WTC11 (cell line): Measurements from ENCODE around the gene PHC2. TPM values are rescaled to one million over a fixed set of nuclear protein-coding genes. Genes with fewer than 3 reads are reported as not detected.

Experiments used
- ATAC-seq: fragments of 200-7000 bp; cut with Tn5 transposase; 2 replicates; pipeline ENCODE4 v1.10.0; 2021; ENCODE audit warnings: mild to moderate bottlenecking, moderate library complexity
- CTCF ChIA-PET: fragments of 300-600 bp; sonication (Branson Sonifier 250); formaldehyde crosslinking; loops from one replicate; lab custom pipeline; 2021; ENCODE audit warnings: antibody characterized with exemption; lab: Charles Lee
- POLR2A ChIA-PET: fragments of 350-600 bp; sonication (Branson Sonifier 250); formaldehyde crosslinking; loops from one replicate; lab custom pipeline; 2021; ENCODE audit warnings: antibody characterized with exemption; lab: Charles Lee
- DNase-seq: peaks from one replicate; pipeline ENCODE4 v3.0.0; 2021; ENCODE audit warnings: low spot score
- H3K27ac Mint-ChIP-seq: 2 replicates; pipeline ENCODE4 v1.8.0; 2021; ENCODE audit warnings: mixed read lengths
- H3K27me3 Mint-ChIP-seq: 2 replicates; pipeline ENCODE4 v1.8.0; 2021; ENCODE audit warnings: low read depth, mild to moderate bottlenecking, moderate library complexity, mixed read lengths
- H3K36me3 Mint-ChIP-seq: 2 replicates; pipeline ENCODE4 v1.8.0; 2021; ENCODE audit warnings: mixed read lengths
- H3K4me1 Mint-ChIP-seq: 2 replicates; pipeline ENCODE4 v1.8.0; 2022; ENCODE audit warnings: mixed read lengths
- H3K4me3 Mint-ChIP-seq: 2 replicates; pipeline ENCODE4 v1.8.0; 2021; ENCODE audit warnings: mild to moderate bottlenecking, moderate library complexity, mixed read lengths
- H3K9me3 Mint-ChIP-seq: 2 replicates; pipeline ENCODE4 v1.8.0; 2021; ENCODE audit warnings: mixed read lengths
- AFF4 ChIP-seq: sonication (generic); formaldehyde crosslinking; IDR thresholded peaks from 2 replicates; pipeline ENCODE4 v1.8.1; 2023; ENCODE audit warnings: mild to moderate bottlenecking, missing genetic modification reagents, borderline replicate concordance
- ARID4B ChIP-seq: sonication (generic); formaldehyde crosslinking; IDR thresholded peaks from 2 replicates; pipeline ENCODE4 v1.8.0; 2023; ENCODE audit warnings: missing genetic modification reagents, mild to moderate bottlenecking, borderline replicate concordance
- ATF2 ChIP-seq: sonication (generic); formaldehyde crosslinking; IDR thresholded peaks from 2 replicates; pipeline ENCODE4 v1.8.1; 2022; ENCODE audit warnings: low read depth, missing genetic modification reagents, borderline replicate concordance
- ATF3 ChIP-seq: sonication (generic); formaldehyde crosslinking; conservative IDR thresholded peaks from 2 replicates; pipeline ENCODE4 v1.8.1; 2022; ENCODE audit warnings: mild to moderate bottlenecking, missing genetic modification reagents
- CREB1 ChIP-seq: sonication (generic); formaldehyde crosslinking; IDR thresholded peaks from 2 replicates; pipeline ENCODE4 v1.8.0; 2023; ENCODE audit warnings: mild to moderate bottlenecking, missing genetic modification reagents
- ELF4 ChIP-seq: sonication (generic); formaldehyde crosslinking; IDR thresholded peaks from 2 replicates; pipeline ENCODE4 v1.8.1; 2022; ENCODE audit warnings: low read depth, mild to moderate bottlenecking, moderate library complexity, missing genetic modification reagents
- JAZF1 ChIP-seq: fragments of 250-450 bp; sonication (Bioruptor Pico); IDR thresholded peaks from 2 replicates; pipeline ENCODE4 v1.9.0; 2021; ENCODE audit warnings: moderate library complexity, mild to moderate bottlenecking, inconsistent platforms
- MXD4 ChIP-seq: fragments of 250-450 bp; sonication (Bioruptor Pico); IDR thresholded peaks from 2 replicates; pipeline ENCODE4 v1.8.0; 2021; ENCODE audit warnings: mild to moderate bottlenecking, moderate library complexity, borderline replicate concordance
- NR1H2 ChIP-seq: sonication (generic); formaldehyde crosslinking; IDR thresholded peaks from 2 replicates; pipeline ENCODE4 v1.9.0; 2021; ENCODE audit warnings: mild to moderate bottlenecking, moderate library complexity, missing genetic modification reagents
- NR3C1 ChIP-seq: sonication (generic); formaldehyde crosslinking; conservative IDR thresholded peaks from 2 replicates; pipeline ENCODE4 v1.8.1; 2023; ENCODE audit warnings: low read depth, mild to moderate bottlenecking, missing genetic modification reagents
- PRRX2 ChIP-seq: fragments of 250-450 bp; sonication (Bioruptor Pico); IDR thresholded peaks from 2 replicates; pipeline ENCODE4 v1.8.0; 2021; ENCODE audit warnings: mild to moderate bottlenecking
- SP1 ChIP-seq: sonication (generic); formaldehyde crosslinking; conservative IDR thresholded peaks from 2 replicates; pipeline ENCODE4 v1.8.1; 2022; ENCODE audit warnings: missing genetic modification reagents
- TCF7 ChIP-seq: sonication (generic); formaldehyde crosslinking; IDR thresholded peaks from 2 replicates; pipeline ENCODE4 v1.8.0; 2022; ENCODE audit warnings: mild to moderate bottlenecking, low read depth, missing genetic modification reagents, moderate library complexity
- TEAD1 ChIP-seq: sonication (generic); formaldehyde crosslinking; IDR thresholded peaks from 2 replicates; pipeline ENCODE4 v1.8.0; 2022; ENCODE audit warnings: mild to moderate bottlenecking, missing genetic modification reagents
- ZMAT4 ChIP-seq: fragments of 250-450 bp; sonication (Bioruptor Pico); IDR thresholded peaks from 2 replicates; pipeline ENCODE4 v1.9.0; 2021; ENCODE audit warnings: mild to moderate bottlenecking
- ZNF138 ChIP-seq: sonication (generic); formaldehyde crosslinking; conservative IDR thresholded peaks from 2 replicates; pipeline ENCODE4 v1.8.1; 2022; ENCODE audit warnings: mild to moderate bottlenecking, moderate library complexity, missing genetic modification reagents
- ZNF317 ChIP-seq: sonication (generic); formaldehyde crosslinking; IDR thresholded peaks from 2 replicates; pipeline ENCODE4 v1.8.1; 2023; ENCODE audit warnings: low read depth, mild to moderate bottlenecking, moderate library complexity, missing genetic modification reagents, borderline replicate concordance
- total RNA-seq: library from RNA; stranded (reverse); gene quantifications from 3 replicates; pipeline ENCODE4 v1.2.3, GENCODE V29; 2021

PHC2 gene
- total RNA-seq, 1 experiment from 2014 or later, result 7.0 TPM

GRCh38 chr1:33307494-33307864 is 123.4 kb downstream of the PHC2 start (continued):
- no peak for TF ChIP-seq AFF4

GRCh38 chr1:33306653-33307493 is 124.0 kb downstream of the PHC2 start:
- H3K4me3 Mint-ChIP-seq, result peak overlapping the region; percentile 55
- H3K27me3 Mint-ChIP-seq, result peaks cover 58% of the 10 kb centered on the region
- H3K4me1 Mint-ChIP-seq, result peaks cover 3% of the 10 kb centered on the region; the same call in 1 of the 2 replicates
- POLR2A ChIA-PET, result no interaction called here
- DNase-seq (peak; percentile 40), ATAC-seq (peak; percentile 73)
- H3K9me3 Mint-ChIP-seq, result peaks cover 5% of the 10 kb centered on the region; the same call in 1 of the 2 replicates
- CTCF ChIA-PET, result interaction anchor here (1.2 to 4.4 kb wide), 3 partner anchors 12 to 180 kb away, joined by 5 to 28 read pairs (median 7); no protein-coding TSS in a partner anchor
- peaks cover 3% of the 10 kb centered on the region; the same call in 1 of the 2 replicates for H3K36me3 Mint-ChIP-seq
- H3K27ac Mint-ChIP-seq, result no peak overlapping the region
- TF ChIP-seq TEAD1 (CRISPR knock-in tag) (0 out of 2 replicates have a peak, but pooled peaks have one; percentile 44), AFF4 (no peak), NR3C1 (no peak), ELF4 (CRISPR knock-in tag) (no peak), ZMAT4 (no peak), ATF2 (CRISPR knock-in tag) (no peak), ZNF138 (CRISPR knock-in tag) (no peak), MXD4 (CRISPR knock-in tag) (no peak), NR1H2 (CRISPR knock-in tag) (no peak), ARID4B (CRISPR knock-in tag) (peak; percentile 16; the same call in 1 of the 2 replicates), JAZF1 (CRISPR knock-in tag) (no peak), ATF3 (no peak), PRRX2 (CRISPR knock-in tag) (no peak), ZNF317 (CRISPR knock-in tag) (0 out of 2 replicates have a peak, but pooled peaks have one; percentile 7), CREB1 (CRISPR knock-in tag) (no peak), SP1 (CRISPR knock-in tag) (no peak), TCF7 (0 out of 2 replicates have a peak, but pooled peaks have one; percentile 35)
